SK-N-SH (cell line): Measurements from ENCODE around the gene CXCR5. TPM values are rescaled to one million over a fixed set of nuclear protein-coding genes. Genes with fewer than 3 reads are reported as not detected.

ENCODE experiments used
- CTCF ChIA-PET: fragments of 300-600, 350-600 bp; formaldehyde crosslinking; extraction: SDS; loops from one replicate; lab custom pipeline; 2021; lab: Yijun Ruan, JAX
- POLR2A ChIA-PET: fragments of 350-600 bp; sonication (Branson Sonifier 250); formaldehyde crosslinking; extraction: SDS; loops from one replicate; lab custom pipeline; 2020; ENCODE audit warnings: antibody characterized with exemption, inconsistent platforms; lab: Yijun Ruan, JAX
- DNase-seq: peaks from one replicate; pipeline ENCODE4 v3.0.0; 2012
- H2AFZ ChIP-seq: fragments of 200-600 bp; sonication (generic); 2 replicates; pipeline ENCODE4 v1.8.1; 2016; ENCODE audit warnings: antibody characterized with exemption, mild to moderate bottlenecking, low read depth
- H3F3A ChIP-seq: fragments of 200-600 bp; sonication (generic); replicated peaks from 2 replicates; pipeline ENCODE3; 2016; ENCODE audit warnings: antibody characterized with exemption, mild to moderate bottlenecking; ENCODE audit not compliant: insufficient read depth
- H3K27ac ChIP-seq, 2 experiments: fragments of 200-500 bp in 1 of 2; fragments of 200-600 bp in 1 of 2; sonication (Bioruptor generic) in 1 of 2; sonication (generic), shearing (Covaris generic) in 1 of 2; 2 replicates each; pipeline versions ENCODE4 v1.5.1 to v1.6.1; 2014 to 2016; ENCODE audit warnings: low read depth in 2 of 2, inconsistent platforms in 1 of 2, low read length in 1 of 2, mild to moderate bottlenecking in 1 of 2, mixed read lengths in 1 of 2
- H3K27me3 ChIP-seq: fragments of 200-600 bp; sonication (generic), shearing (Covaris generic); 2 replicates; pipeline ENCODE4 v1.6.1; 2016; ENCODE audit warnings: mixed run types; ENCODE audit not compliant: insufficient read depth
- H3K36me3 ChIP-seq, 2 experiments: fragments of 200-500 bp in 1 of 2; fragments of 200-600 bp in 1 of 2; sonication (Bioruptor generic) in 1 of 2; sonication (generic) in 1 of 2; replicated peaks in 1 of 2; 2 replicates each; pipeline versions ENCODE3 to v1.5.1; 2014 to 2016; ENCODE audit warnings: low read length in 1 of 2, mild to moderate bottlenecking in 1 of 2; ENCODE audit not compliant: insufficient read depth in 2 of 2, control insufficient read depth in 1 of 2
- H3K4me1 ChIP-seq, 2 experiments: fragments of 200-500 bp in 1 of 2; fragments of 200-600 bp in 1 of 2; sonication (Bioruptor generic) in 1 of 2; sonication (generic), shearing (Covaris generic) in 1 of 2; 2 replicates each; pipeline versions ENCODE4 v1.5.1 to v1.6.1; 2014 to 2016; ENCODE audit warnings: low read depth in 1 of 2, low read length in 1 of 2, mixed run types in 1 of 2; ENCODE audit not compliant: insufficient read depth in 2 of 2, control insufficient read depth in 1 of 2
- H3K4me2 ChIP-seq: fragments of 200-600 bp; sonication (generic), shearing (Covaris generic); 2 replicates; pipeline ENCODE4 v1.6.1; 2017; ENCODE audit warnings: mixed run types
- H3K4me3 ChIP-seq, 2 experiments: fragments of 200-500 bp in 1 of 2; fragments of 200-600 bp in 1 of 2; sonication (Bioruptor generic) in 1 of 2; sonication (generic), shearing (Covaris generic) in 1 of 2; 2 replicates each; pipeline versions ENCODE4 v1.5.1 to v1.8.1; 2014 to 2016; ENCODE audit warnings: low read depth in 2 of 2, inconsistent platforms in 1 of 2, low read length in 1 of 2, mild to moderate bottlenecking in 1 of 2, mixed read lengths in 1 of 2, moderate library complexity in 1 of 2
- H3K79me2 ChIP-seq: fragments of 200-600 bp; sonication (generic); 2 replicates; pipeline ENCODE4 v1.8.1; 2017; ENCODE audit warnings: mild to moderate bottlenecking; ENCODE audit not compliant: insufficient read depth
- H3K9ac ChIP-seq: fragments of 200-600 bp; sonication (generic); 2 replicates; pipeline ENCODE4 v1.6.1; 2017; ENCODE audit warnings: mixed run types
- H3K9me2 ChIP-seq: fragments of 200-600 bp; sonication (generic); 2 replicates; pipeline ENCODE4 v1.6.1; 2017; ENCODE audit warnings: mixed run types
- H3K9me3 ChIP-seq: fragments of 200-600 bp; sonication (generic); 2 replicates; pipeline ENCODE4 v1.6.1; 2017; ENCODE audit warnings: mixed run types, mild to moderate bottlenecking, moderate library complexity
- H4K20me1 ChIP-seq: fragments of 200-600 bp; sonication (generic); 2 replicates; pipeline ENCODE4 v1.6.1; 2017; ENCODE audit warnings: mild to moderate bottlenecking, mixed run types; ENCODE audit not compliant: insufficient read depth
- EZH2phosphoT487 ChIP-seq: fragments of 200-600 bp; sonication (generic); IDR thresholded peaks from 2 replicates; pipeline ENCODE4 v1.6.1; 2017; ENCODE audit warnings: low read depth, mixed run types, mild to moderate bottlenecking, antibody characterized with exemption, moderate library complexity, borderline replicate concordance
- FOXJ3 ChIP-seq: sonication (generic); formaldehyde crosslinking; IDR thresholded peaks from 2 replicates; pipeline ENCODE4 v1.5.1; 2020; ENCODE audit warnings: mild to moderate bottlenecking, missing genetic modification reagents
- MEF2A ChIP-seq: IDR thresholded peaks from 2 replicates; pipeline ENCODE4 v1.4.0; 2012; ENCODE audit warnings: low read depth, borderline replicate concordance
- MXI1 ChIP-seq: IDR thresholded peaks from 2 replicates; pipeline ENCODE4 v1.6.1; 2012; ENCODE audit warnings: mild to moderate bottlenecking, low read depth, low read length, improper control_type of control experiment
- RCOR1 ChIP-seq: fragments of 150-350 bp; IDR thresholded peaks from 2 replicates; pipeline ENCODE4 v1.6.1; 2017; ENCODE audit warnings: antibody characterized with exemption, low read length
- RFX5 ChIP-seq: IDR thresholded peaks from 2 replicates; pipeline ENCODE4 v1.6.1; 2012; ENCODE audit warnings: mild to moderate bottlenecking, improper control_type of control experiment, low read length
- SMC3 ChIP-seq: IDR thresholded peaks from 2 replicates; pipeline ENCODE4 v1.6.1; 2012; ENCODE audit warnings: low read depth, low read length, improper control_type of control experiment
- WGBS: methylation state at CpG from one replicate; pipeline ENCODE4 v1.1.6; 2017; ENCODE audit warnings: low lambda C conversion rate; 5-methylcytosine and 5-hydroxymethylcytosine counted together
- polyA plus RNA-seq, 3 experiments: library from polyadenylated mRNA; depleted of rRNA; stranded (reverse); fragments of >200 nt; gene quantifications; 2 replicates each; pipeline ENCODE4 v1.2.3, GENCODE V29; 2012
- TF ChIP-seq, protein P1 (sequence below): fragments of 150-350 bp; IDR thresholded peaks from 2 replicates; pipeline ENCODE4 v1.6.1; 2017; ENCODE audit warnings: antibody characterized with exemption, low read length, low read depth, borderline replicate concordance
- TF ChIP-seq, protein P2 (sequence below): IDR thresholded peaks from 2 replicates; pipeline ENCODE4 v1.4.0; 2012; ENCODE audit warnings: low read depth
- TF ChIP-seq, protein P3 (sequence below): IDR thresholded peaks from 2 replicates; pipeline ENCODE4 v1.4.0; 2012; ENCODE audit warnings: low read depth, borderline replicate concordance
- TF ChIP-seq, protein P4 (sequence below): IDR thresholded peaks from 2 replicates; pipeline ENCODE4; 2012

The CXCR5 gene
- polyA plus RNA-seq, 1 of the 3 experiments (the other 2 are of a cell fraction) = 0.02 TPM

DNA sequence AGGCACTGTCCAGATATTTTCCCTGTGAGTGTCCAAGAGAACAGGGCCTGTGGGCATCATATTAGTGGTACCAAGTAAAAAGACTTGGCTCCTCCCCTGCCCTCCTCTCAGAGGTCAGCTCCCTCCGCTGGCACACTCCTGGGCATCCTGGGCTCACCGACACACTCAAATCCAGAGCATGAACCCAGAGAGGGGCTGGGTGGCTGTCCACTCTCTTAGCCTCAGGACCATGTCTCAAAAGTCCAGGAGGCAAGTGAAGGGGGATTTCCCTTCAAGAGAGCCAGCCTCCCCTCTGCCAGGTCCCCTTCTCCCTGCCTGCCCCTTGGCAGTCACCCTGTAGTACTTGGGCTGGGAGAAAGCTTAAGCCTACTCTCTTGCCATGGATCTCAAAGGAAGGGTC lies 31.7 kb downstream of the CXCR5 start:
- H3K4me2 ChIP-seq = peak overlapping the region; percentile 89
- ChIA-PET POLR2A (interaction anchor here (0.6 kb wide), 1 partner anchor 135 kb away, joined by 4 read pairs; no protein-coding TSS in a partner anchor), CTCF (interaction anchor here (1.7 kb wide), 1 partner anchor 41 kb away, joined by 4 read pairs; the partner anchor contains the start of gene UPK2)
- H3K27me3 ChIP-seq = no peaks in the 10 kb centered on the region
- peaks cover 10% of the 10 kb centered on the region; the same call in 1 of the 2 replicates for H4K20me1 ChIP-seq
- H3K36me3 ChIP-seq = peaks cover 0 to 3% of the 10 kb centered on the region in 2 experiments
- peaks cover 51% of the 10 kb centered on the region for H3F3A ChIP-seq
- no peak for DNase-seq
- no peaks in the 10 kb centered on the region for H3K9me2 ChIP-seq
- peak overlapping the region; percentile 23 to 100; a peak in 3 of 4 replicates for H3K27ac ChIP-seq
- WGBS = 90% methylated on average over 2 of the region's 2 CpGs
- H3K79me2 ChIP-seq = peaks cover 94% of the 10 kb centered on the region
- H3K4me1 ChIP-seq = peaks cover 85 to 91% of the 10 kb centered on the region in 2 experiments; a peak in 3 of 4 replicates
- peak overlapping the region; percentile 51; the same call in 1 of the 2 replicates for H3K9ac ChIP-seq
- H3K9me3 ChIP-seq = no peaks in the 10 kb centered on the region
- TF ChIP-seq FOXJ3 (CRISPR knock-in tag) (no peak), SMC3 (no peak), MEF2A (no peak)
- TF ChIP-seq, protein P1, sequence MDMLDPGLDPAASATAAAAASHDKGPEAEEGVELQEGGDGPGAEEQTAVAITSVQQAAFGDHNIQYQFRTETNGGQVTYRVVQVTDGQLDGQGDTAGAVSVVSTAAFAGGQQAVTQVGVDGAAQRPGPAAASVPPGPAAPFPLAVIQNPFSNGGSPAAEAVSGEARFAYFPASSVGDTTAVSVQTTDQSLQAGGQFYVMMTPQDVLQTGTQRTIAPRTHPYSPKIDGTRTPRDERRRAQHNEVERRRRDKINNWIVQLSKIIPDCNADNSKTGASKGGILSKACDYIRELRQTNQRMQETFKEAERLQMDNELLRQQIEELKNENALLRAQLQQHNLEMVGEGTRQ = no peak
- TF ChIP-seq, protein P2, sequence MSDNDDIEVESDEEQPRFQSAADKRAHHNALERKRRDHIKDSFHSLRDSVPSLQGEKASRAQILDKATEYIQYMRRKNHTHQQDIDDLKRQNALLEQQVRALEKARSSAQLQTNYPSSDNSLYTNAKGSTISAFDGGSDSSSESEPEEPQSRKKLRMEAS = no peak
- no peak overlapping the region for H3K4me3 ChIP-seq
- no peak overlapping the region for H2AFZ ChIP-seq

DNA sequence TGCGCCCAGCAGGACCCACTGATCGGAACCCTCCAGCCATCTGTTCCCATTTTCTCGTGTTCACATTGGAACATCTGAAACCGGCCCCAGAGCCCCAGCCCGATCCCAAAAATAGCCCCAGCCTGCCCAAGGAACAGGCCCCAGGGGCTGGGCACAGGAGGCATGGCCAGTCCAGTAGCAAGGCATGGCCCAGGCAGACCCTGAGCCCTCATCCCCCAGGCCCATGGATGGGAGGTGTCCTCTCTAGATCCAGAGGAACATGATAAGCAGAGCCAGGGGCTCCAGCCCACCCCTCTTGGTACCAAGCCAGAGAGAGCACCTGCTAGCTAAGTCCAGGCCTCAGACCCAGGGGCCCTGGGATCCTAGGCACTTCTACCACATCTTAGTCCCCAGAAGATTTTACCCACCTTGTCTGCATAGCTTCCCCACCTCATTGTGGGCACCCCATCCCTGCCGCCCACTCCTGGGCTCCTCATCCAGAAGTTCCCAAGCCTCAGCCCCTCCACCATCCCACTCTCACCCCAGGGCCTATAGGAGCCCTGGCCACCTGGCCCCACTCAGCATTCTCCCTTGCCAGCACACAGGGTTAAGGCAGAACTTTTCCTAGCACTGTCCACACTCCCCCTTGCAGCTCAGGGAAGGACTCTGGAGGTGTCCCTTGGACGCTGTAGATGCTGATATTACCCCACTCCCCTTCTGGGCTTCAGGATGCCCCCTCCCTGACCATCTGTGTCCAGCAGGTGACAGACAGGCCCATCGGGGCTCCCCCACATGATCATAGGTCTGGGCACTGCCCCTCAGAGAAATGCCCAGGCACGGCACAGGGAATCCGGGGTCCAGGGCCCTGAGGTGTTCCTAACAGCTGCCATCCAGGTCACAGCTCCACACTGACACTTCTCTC lies 32.5 kb downstream of the CXCR5 start:
- no peaks in the 10 kb centered on the region for H3K27me3 ChIP-seq
- POLR2A ChIA-PET = no interaction called here
- peak overlapping the region; percentile 89; the same call in 1 of the 2 replicates for H3K4me2 ChIP-seq
- H3K4me1 ChIP-seq = peaks cover 92% of the 10 kb centered on the region in 2 experiments; a peak in 3 of 4 replicates
- H3K27ac ChIP-seq = peak overlapping the region; percentile 47 to 100
- H3K79me2 ChIP-seq = peaks cover 95% of the 10 kb centered on the region
- H2AFZ ChIP-seq = no peak overlapping the region
- H3K9ac ChIP-seq = peak overlapping the region; percentile 20
- H3K4me3 ChIP-seq = no peak overlapping the region
- TF ChIP-seq RFX5 = no peak
- TF ChIP-seq RCOR1 = no peak
- TF ChIP-seq EZH2phosphoT487 = no peak
- TF ChIP-seq MXI1 = no peak
- TF ChIP-seq, protein P3, sequence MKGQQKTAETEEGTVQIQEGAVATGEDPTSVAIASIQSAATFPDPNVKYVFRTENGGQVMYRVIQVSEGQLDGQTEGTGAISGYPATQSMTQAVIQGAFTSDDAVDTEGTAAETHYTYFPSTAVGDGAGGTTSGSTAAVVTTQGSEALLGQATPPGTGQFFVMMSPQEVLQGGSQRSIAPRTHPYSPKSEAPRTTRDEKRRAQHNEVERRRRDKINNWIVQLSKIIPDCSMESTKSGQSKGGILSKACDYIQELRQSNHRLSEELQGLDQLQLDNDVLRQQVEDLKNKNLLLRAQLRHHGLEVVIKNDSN = no peak
- TF ChIP-seq, protein P4, sequence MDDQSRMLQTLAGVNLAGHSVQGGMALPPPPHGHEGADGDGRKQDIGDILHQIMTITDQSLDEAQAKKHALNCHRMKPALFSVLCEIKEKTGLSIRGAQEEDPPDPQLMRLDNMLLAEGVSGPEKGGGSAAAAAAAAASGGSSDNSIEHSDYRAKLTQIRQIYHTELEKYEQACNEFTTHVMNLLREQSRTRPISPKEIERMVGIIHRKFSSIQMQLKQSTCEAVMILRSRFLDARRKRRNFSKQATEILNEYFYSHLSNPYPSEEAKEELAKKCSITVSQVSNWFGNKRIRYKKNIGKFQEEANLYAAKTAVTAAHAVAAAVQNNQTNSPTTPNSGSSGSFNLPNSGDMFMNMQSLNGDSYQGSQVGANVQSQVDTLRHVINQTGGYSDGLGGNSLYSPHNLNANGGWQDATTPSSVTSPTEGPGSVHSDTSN = no peak
- H3F3A ChIP-seq = peaks cover 57% of the 10 kb centered on the region
- H3K36me3 ChIP-seq = peaks cover 0 to 3% of the 10 kb centered on the region in 2 experiments
- CTCF ChIA-PET = interaction anchor here (1.5 kb wide), 1 partner anchor 8 kb away, joined by 10 read pairs; no protein-coding TSS in a partner anchor
- H3K9me2 ChIP-seq = no peaks in the 10 kb centered on the region
- WGBS = 70% methylated on average over 9 of the region's 10 CpGs
- H3K9me3 ChIP-seq = no peaks in the 10 kb centered on the region
- peaks cover 14% of the 10 kb centered on the region; the same call in 1 of the 2 replicates for H4K20me1 ChIP-seq
- no peak for DNase-seq
